Measurements from ENCODE around the gene SMCO3. TPM values are rescaled to one million over a fixed set of nuclear protein-coding genes. Genes with fewer than 3 reads are reported as not detected.
"Not testable (repeated sequence)": the region's sequence is repeated elsewhere in the genome, so short reads cannot be mapped to it uniquely, and the experiment has no call there.

The SMCO3 gene
- total RNA-seq, 4 donors from 2014 or later, result 0.12 TPM; not detected in 3

DNA sequence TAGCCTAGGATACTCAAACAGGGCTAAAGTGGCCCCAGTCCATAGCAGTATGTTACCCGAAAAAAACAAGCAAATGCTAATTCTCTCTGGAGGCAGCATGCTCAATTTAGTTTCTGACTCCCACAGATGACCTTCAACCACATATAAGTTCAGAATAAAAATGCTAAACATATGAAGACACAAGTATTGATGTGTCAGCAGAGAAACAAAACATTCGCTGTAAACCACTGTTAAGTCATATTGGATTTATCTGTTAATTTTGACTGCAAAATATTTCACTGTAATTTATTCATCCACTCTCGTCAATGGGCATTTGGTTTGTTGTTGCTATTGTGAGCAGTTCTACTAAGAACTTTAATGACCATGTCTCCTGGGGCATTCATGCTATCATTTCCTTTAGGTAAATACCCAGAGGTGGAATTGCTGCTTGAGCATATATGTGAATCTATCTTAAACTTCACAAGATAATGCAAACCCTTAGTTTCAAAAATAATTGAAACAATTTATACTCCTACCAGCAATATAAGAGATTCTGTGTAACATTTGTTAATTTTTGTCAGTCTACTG, 47.2 kb downstream of the SMCO3 start:
- ATAC-seq (no peak), DNase-seq (no peak)
- no peaks in the 10 kb centered on the region for H3K9me3 ChIP-seq
- TF ChIP-seq, protein P1, sequence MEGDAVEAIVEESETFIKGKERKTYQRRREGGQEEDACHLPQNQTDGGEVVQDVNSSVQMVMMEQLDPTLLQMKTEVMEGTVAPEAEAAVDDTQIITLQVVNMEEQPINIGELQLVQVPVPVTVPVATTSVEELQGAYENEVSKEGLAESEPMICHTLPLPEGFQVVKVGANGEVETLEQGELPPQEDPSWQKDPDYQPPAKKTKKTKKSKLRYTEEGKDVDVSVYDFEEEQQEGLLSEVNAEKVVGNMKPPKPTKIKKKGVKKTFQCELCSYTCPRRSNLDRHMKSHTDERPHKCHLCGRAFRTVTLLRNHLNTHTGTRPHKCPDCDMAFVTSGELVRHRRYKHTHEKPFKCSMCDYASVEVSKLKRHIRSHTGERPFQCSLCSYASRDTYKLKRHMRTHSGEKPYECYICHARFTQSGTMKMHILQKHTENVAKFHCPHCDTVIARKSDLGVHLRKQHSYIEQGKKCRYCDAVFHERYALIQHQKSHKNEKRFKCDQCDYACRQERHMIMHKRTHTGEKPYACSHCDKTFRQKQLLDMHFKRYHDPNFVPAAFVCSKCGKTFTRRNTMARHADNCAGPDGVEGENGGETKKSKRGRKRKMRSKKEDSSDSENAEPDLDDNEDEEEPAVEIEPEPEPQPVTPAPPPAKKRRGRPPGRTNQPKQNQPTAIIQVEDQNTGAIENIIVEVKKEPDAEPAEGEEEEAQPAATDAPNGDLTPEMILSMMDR (IDR thresholded peaks at IDR 0.05 in 4 of 5, conservative IDR thresholded peaks at IDR 0.05 in 1 of 5), result no peak
- no peak for TF ChIP-seq POLR2A (IDR thresholded peaks at IDR 0.05)
- no peak overlapping the region for H3K4me3 ChIP-seq
- no peak overlapping the region for H3K27ac ChIP-seq
- H3K4me1 ChIP-seq, result peaks cover 10 to 19% of the 10 kb centered on the region in 2 donors
- no peaks in the 10 kb centered on the region for H3K27me3 ChIP-seq
- peaks cover 0 to 2% of the 10 kb centered on the region in 2 donors for H3K36me3 ChIP-seq
- intact Hi-C loops (cut with DNase I; ENCODE audit: low total_unique reads) (no loop called here), in situ Hi-C loops (cut with MboI; ENCODE audit: low sequenced_read_pairs in 4 of 4) (no loop called here)

DNA sequence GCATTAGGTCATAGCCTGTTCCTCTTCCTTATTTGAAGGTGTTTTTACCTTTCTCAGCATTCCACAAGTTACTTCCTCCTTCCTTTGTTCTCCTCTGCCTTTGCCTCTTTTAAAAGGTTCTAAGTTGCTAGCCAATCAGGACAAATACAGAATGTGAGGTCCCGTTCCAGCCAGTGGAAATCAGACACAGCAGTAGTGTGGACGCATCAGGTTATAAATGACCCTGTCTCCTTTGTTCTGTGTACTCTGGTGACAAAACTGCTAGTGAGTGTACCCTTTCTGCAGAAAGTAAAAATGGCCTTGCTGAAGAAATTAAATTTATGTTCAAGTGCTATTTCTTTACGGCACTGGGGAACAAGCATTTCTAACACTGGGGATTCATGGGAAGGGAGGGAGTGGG, 48.0 kb downstream of the SMCO3 start:
- DNase-seq; H3K36me3 ChIP-seq; H3K27me3 ChIP-seq; in situ Hi-C loops (cut with MboI; ENCODE audit: low sequenced_read_pairs in 4 of 4); intact Hi-C loops (cut with DNase I; ENCODE audit: low total_unique reads); H3K4me3 ChIP-seq; ATAC-seq; H3K27ac ChIP-seq; H3K9me3 ChIP-seq: not testable (repeated sequence)
- peaks cover 10 to 13% of the 10 kb centered on the region in 2 donors for H3K4me1 ChIP-seq

DNA sequence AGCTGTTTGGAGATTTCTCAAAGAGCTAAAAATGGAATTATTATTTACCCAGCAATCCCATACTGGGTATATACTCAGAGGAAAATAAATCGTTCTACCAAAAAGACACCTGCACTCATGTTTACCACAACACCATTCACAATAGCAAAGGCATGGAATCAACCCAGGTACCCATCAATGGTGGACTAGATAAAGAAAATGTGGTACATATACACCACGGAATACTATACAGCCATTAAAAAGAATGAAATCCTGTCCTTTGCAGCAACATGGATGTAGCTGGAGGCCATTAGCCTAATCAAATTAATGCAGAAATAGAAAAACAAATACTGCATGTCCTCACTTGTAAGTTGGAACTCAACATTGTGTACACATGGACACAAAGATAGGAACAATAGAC, 48.6 kb downstream of the SMCO3 start:
- TF ChIP-seq POLR2A (IDR thresholded peaks at IDR 0.05), result no peak
- TF ChIP-seq, protein P1 (IDR thresholded peaks at IDR 0.05 in 4 of 5, conservative IDR thresholded peaks at IDR 0.05 in 1 of 5), result no peak
- DNase-seq, result no peak
- intact Hi-C loops (cut with DNase I; ENCODE audit: low total_unique reads), result no loop called here
- Histone ChIP-seq H3K27me3 (no peaks in the 10 kb centered on the region), H3K36me3 (peaks cover 0 to 4% of the 10 kb centered on the region in 2 donors), H3K4me1 (peaks cover 10 to 13% of the 10 kb centered on the region in 2 donors), H3K27ac (no peak overlapping the region), H3K4me3 (no peak overlapping the region), H3K9me3 (no peaks in the 10 kb centered on the region)
- in situ Hi-C loops (cut with MboI; ENCODE audit: low sequenced_read_pairs in 4 of 4), result no loop called here
- no peak for ATAC-seq

DNA sequence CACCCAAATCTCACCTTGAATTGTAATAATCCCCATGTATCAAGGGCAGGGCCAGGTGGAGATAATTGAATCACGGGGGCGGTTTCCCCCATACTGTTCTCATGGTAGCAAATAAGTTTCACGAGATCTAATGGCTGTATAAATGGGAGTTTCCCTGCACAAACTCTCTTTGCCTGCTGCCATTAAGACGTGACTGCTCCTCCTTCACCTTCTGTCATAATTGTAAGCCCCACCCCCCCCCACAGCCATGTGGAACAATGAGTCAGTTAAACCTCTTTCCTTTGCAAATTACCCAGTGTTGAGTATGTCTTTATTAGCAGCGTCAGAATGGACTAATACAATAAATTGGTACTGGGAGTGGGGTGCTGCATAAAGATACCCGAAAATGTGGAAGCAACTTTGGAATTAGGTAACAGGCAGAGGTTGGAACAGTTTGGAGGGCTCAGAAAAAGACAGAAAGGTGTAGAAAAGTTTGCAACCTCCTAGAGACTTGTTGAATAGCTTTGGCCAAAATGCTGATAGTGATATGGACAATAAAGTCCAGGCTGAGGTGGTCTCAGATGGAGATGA, 54.2 kb downstream of the SMCO3 start:
- DNase-seq; ATAC-seq; H3K27ac ChIP-seq; H3K4me1 ChIP-seq; H3K36me3 ChIP-seq; in situ Hi-C loops (cut with MboI; ENCODE audit: low sequenced_read_pairs in 4 of 4); H3K9me3 ChIP-seq; H3K4me3 ChIP-seq; intact Hi-C loops (cut with DNase I; ENCODE audit: low total_unique reads); H3K27me3 ChIP-seq: not testable (repeated sequence)

DNA sequence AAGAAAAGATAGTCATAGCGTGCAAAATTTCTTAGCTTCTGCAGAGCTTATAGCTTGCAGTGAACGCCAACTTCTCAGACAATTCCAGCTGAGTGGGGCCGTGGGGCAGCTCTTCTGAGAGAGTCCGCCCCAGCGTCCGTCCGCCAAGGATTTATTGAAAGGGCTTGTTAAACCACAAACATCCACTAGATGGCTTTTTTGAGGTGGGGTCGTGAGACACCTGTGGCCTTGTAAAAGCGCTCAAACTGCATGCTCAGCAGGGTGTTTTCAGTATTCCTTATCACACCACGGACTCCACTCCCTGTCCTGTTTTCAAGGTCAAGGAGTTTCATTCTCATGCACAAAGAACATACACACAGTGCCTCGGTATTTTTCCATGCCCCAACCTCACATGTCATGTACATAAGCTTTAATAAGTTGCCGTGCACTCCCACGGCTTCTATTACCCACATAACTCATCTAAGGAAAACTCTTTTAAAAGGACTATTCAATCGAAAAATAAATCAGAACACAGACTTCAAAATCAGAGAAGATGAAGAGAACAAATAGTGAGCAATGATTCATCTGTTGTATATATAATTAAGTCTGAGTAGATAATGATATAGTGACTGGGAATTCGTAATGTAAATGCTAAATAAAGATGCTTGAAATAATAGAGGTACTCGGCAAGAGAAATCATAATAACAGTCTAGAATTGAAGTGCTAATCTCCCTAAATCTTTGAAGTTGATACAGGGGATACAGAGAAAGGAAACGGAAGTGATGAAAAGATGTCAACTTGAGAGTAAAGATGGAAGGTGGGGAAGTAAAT, 57.4 kb downstream of the SMCO3 start:
- H3K9me3 ChIP-seq, result no peaks in the 10 kb centered on the region
- in situ Hi-C loops (cut with MboI; ENCODE audit: low sequenced_read_pairs in 4 of 4), result no loop called here

More for the DNA sequence above, 57.4 kb downstream of the SMCO3 start:
- DNase-seq (no peak), ATAC-seq (no peak)
- TF ChIP-seq, protein P1 (IDR thresholded peaks at IDR 0.05 in 4 of 5, conservative IDR thresholded peaks at IDR 0.05 in 1 of 5), result peak in 1 of 5 experiments; percentile 15
- TF ChIP-seq POLR2A (IDR thresholded peaks at IDR 0.05), result no peak
- peaks cover under 1 to 3% of the 10 kb centered on the region in 2 donors for H3K36me3 ChIP-seq
- H3K27ac ChIP-seq, result no peak overlapping the region
- no peaks in the 10 kb centered on the region for H3K27me3 ChIP-seq
- no peaks in the 10 kb centered on the region for H3K4me1 ChIP-seq
- intact Hi-C loops (cut with DNase I; ENCODE audit: low total_unique reads), result no loop called here
- H3K4me3 ChIP-seq, result no peak overlapping the region

Other genes with a start within 250 kb of the SMCO3 start
- gene PLBD1, start 246.3 kb downstream of the SMCO3 start, total RNA-seq, result 1 to 10 TPM; 3.0 to 7.1 (median 5.8) TPM
- gene GUCY2C, start 117.6 kb downstream of the SMCO3 start, total RNA-seq, result under 1 TPM in 2 of 4 donors, not detected in 2; 0.09 to 0.17 TPM
- gene WBP11, start 10.7 kb downstream of the SMCO3 start, total RNA-seq, result 10 to 100 TPM; 20.2 to 39.5 (median 28.4) TPM
- 1 to 10 TPM in 1 of 4 donors, under 1 TPM in 1, not detected in 2; 0.33 to 3.8 TPM for gene C12orf60, start 10.5 kb downstream of the SMCO3 start, total RNA-seq
- gene ART4, start 29.3 kb upstream of the SMCO3 start, total RNA-seq, result 1 to 10 TPM in 2 of 4 donors, under 1 TPM in 2; 0.44 to 1.6 (median 1.3) TPM
- gene MGP, start 71.7 kb upstream of the SMCO3 start, total RNA-seq, result 10 to 100 TPM; 32.4 to 67.3 (median 47.1) TPM
- gene ERP27, start 124.4 kb upstream of the SMCO3 start, total RNA-seq, result under 1 TPM in 1 of 4 donors, not detected in 3; 0.42 TPM
- gene ARHGDIB, start 147.4 kb upstream of the SMCO3 start, total RNA-seq, result 10 to 100 TPM; 20.6 to 88.6 (median 44.0) TPM
- gene PDE6H, start 158.9 kb upstream of the SMCO3 start, total RNA-seq, result not detected

Data from gastrocnemius medialis (tissue), 4 donors.